ENCODE data around the gene ZBED6. TPM values are rescaled to one million over a fixed set of nuclear protein-coding genes. Genes with fewer than 3 reads are reported as not detected.

The ZBED6 gene
- total and polyA plus RNA-seq, 4 donors, result 2.4 to 14.1 (median 3.9) TPM

GRCh38 chr1:203771901-203772301, 23.5 kb upstream of the ZBED6 start:
- Histone ChIP-seq H3K36me3 (ENCODE audit: control insufficient read depth in 4 of 4, insufficient read depth in 3 of 4, low read depth in 1 of 4, low read length in 3 of 4) (no peaks in the 10 kb centered on the region), H3K9ac (ENCODE audit: low read depth in 1 of 2, low read length in 2 of 2) (no peak overlapping the region), H3K4me1 (ENCODE audit: control insufficient read depth in 4 of 4, insufficient read depth in 4 of 4, low read length in 3 of 4) (peaks cover 0 to 3% (median 0%) of the 10 kb centered on the region in 4 donors), H3K4me3 (ENCODE audit: low read depth in 1 of 3, low read length in 3 of 3) (no peak overlapping the region), H3K27ac (ENCODE audit: low read depth in 1 of 2, low read length in 2 of 2) (no peak overlapping the region), H3K27me3 (ENCODE audit: control insufficient read depth in 4 of 4, insufficient read depth in 4 of 4, low read length in 3 of 4) (no peaks in the 10 kb centered on the region), H3K9me3 (ENCODE audit: control insufficient read depth in 4 of 4, low read length in 3 of 4) (no peaks in the 10 kb centered on the region)
- DNase-seq (ENCODE audit: low spot score), result no peak
- TF ChIP-seq MAX (IDR thresholded peaks at IDR 0.05) (no peak), NR2F2 (IDR thresholded peaks at IDR 0.05) (no peak), FOXA1 (IDR thresholded peaks at IDR 0.05) (no peak), SP1 (IDR thresholded peaks at IDR 0.05) (no peak), CTCF (IDR thresholded peaks at IDR 0.05; ENCODE audit: low read depth, low read length, missing input control) (no peak), RAD21 (IDR thresholded peaks at IDR 0.05) (no peak), TAF1 (conservative IDR thresholded peaks at IDR 0.05) (no peak), FOXA2 (IDR thresholded peaks at IDR 0.05) (no peak), RXRA (IDR thresholded peaks at IDR 0.05) (no peak), YY1 (IDR thresholded peaks at IDR 0.05) (no peak), HNF4G (IDR thresholded peaks at IDR 0.05) (no peak), JUND (IDR thresholded peaks at IDR 0.05) (no peak), HNF4A (conservative IDR thresholded peaks at IDR 0.05) (no peak), GABPA (IDR thresholded peaks at IDR 0.05 in 1 of 2, conservative IDR thresholded peaks at IDR 0.05 in 1 of 2) (no peak), EGR1 (IDR thresholded peaks at IDR 0.05; ENCODE audit: low read depth in 2 of 2) (no peak)
- TF ChIP-seq, protein P1, sequence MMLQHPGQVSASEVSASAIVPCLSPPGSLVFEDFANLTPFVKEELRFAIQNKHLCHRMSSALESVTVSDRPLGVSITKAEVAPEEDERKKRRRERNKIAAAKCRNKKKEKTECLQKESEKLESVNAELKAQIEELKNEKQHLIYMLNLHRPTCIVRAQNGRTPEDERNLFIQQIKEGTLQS (IDR thresholded peaks at IDR 0.05), result no peak
- TF ChIP-seq, protein P2, sequence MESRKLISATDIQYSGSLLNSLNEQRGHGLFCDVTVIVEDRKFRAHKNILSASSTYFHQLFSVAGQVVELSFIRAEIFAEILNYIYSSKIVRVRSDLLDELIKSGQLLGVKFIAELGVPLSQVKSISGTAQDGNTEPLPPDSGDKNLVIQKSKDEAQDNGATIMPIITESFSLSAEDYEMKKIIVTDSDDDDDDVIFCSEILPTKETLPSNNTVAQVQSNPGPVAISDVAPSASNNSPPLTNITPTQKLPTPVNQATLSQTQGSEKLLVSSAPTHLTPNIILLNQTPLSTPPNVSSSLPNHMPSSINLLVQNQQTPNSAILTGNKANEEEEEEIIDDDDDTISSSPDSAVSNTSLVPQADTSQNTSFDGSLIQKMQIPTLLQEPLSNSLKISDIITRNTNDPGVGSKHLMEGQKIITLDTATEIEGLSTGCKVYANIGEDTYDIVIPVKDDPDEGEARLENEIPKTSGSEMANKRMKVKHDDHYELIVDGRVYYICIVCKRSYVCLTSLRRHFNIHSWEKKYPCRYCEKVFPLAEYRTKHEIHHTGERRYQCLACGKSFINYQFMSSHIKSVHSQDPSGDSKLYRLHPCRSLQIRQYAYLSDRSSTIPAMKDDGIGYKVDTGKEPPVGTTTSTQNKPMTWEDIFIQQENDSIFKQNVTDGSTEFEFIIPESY (IDR thresholded peaks at IDR 0.05), result no peak
- TF ChIP-seq, protein P3, sequence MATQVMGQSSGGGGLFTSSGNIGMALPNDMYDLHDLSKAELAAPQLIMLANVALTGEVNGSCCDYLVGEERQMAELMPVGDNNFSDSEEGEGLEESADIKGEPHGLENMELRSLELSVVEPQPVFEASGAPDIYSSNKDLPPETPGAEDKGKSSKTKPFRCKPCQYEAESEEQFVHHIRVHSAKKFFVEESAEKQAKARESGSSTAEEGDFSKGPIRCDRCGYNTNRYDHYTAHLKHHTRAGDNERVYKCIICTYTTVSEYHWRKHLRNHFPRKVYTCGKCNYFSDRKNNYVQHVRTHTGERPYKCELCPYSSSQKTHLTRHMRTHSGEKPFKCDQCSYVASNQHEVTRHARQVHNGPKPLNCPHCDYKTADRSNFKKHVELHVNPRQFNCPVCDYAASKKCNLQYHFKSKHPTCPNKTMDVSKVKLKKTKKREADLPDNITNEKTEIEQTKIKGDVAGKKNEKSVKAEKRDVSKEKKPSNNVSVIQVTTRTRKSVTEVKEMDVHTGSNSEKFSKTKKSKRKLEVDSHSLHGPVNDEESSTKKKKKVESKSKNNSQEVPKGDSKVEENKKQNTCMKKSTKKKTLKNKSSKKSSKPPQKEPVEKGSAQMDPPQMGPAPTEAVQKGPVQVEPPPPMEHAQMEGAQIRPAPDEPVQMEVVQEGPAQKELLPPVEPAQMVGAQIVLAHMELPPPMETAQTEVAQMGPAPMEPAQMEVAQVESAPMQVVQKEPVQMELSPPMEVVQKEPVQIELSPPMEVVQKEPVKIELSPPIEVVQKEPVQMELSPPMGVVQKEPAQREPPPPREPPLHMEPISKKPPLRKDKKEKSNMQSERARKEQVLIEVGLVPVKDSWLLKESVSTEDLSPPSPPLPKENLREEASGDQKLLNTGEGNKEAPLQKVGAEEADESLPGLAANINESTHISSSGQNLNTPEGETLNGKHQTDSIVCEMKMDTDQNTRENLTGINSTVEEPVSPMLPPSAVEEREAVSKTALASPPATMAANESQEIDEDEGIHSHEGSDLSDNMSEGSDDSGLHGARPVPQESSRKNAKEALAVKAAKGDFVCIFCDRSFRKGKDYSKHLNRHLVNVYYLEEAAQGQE (IDR thresholded peaks at IDR 0.05), result no peak
- 75% methylated on average over 7 of the region's 7 CpGs for WGBS
